Liver (tissue), 9 donors: ENCODE measurements around the gene NBPF1. TPM values are rescaled to one million over a fixed set of nuclear protein-coding genes. Genes with fewer than 3 reads are reported as not detected.
A peak's percentile ranks its signal among the peaks of the same experiment; 100 is the strongest.

Experiments used
- DNase-seq: peaks from one replicate; pipeline ENCODE4 v3.0.0-alpha.2; 2017; ENCODE audit warnings: low spot score
- H3K27ac ChIP-seq, 2 donors: one replicate each; pipeline ENCODE4 v1.7.0; 2013; ENCODE audit warnings: inconsistent platforms in 2 of 2, low read length in 2 of 2, control low read depth in 1 of 2, low read depth in 1 of 2, mild to moderate bottlenecking in 1 of 2
- H3K27me3 ChIP-seq, 4 donors: one replicate each; pipeline versions ENCODE4 v1.6.1 to v1.7.0; 2013; ENCODE audit warnings: low read length in 3 of 4, inconsistent platforms in 1 of 4, mild to moderate bottlenecking in 1 of 4, moderate library complexity in 1 of 4; ENCODE audit not compliant: control insufficient read depth in 4 of 4, insufficient read depth in 4 of 4
- H3K36me3 ChIP-seq, 4 donors: one replicate each; pipeline versions ENCODE4 v1.6.1 to v1.7.0; 2013; ENCODE audit warnings: low read length in 3 of 4, mild to moderate bottlenecking in 3 of 4, low read depth in 1 of 4, moderate library complexity in 1 of 4; ENCODE audit not compliant: control insufficient read depth in 4 of 4, insufficient read depth in 3 of 4
- H3K4me1 ChIP-seq, 4 donors: one replicate each; pipeline versions ENCODE4 v1.6.1 to v1.7.0; 2013; ENCODE audit warnings: low read length in 3 of 4, mild to moderate bottlenecking in 3 of 4, moderate library complexity in 1 of 4; ENCODE audit not compliant: control insufficient read depth in 4 of 4, insufficient read depth in 4 of 4
- H3K4me3 ChIP-seq, 3 donors: one replicate each; pipeline versions ENCODE4 v1.6.1 to v1.7.0; 2013; ENCODE audit warnings: low read length in 3 of 3, control low read depth in 1 of 3, low read depth in 1 of 3, mild to moderate bottlenecking in 1 of 3
- H3K9ac ChIP-seq, 2 donors: one replicate each; pipeline ENCODE4 v1.7.0; 2013; ENCODE audit warnings: low read length in 2 of 2, mild to moderate bottlenecking in 2 of 2, moderate library complexity in 2 of 2, control low read depth in 1 of 2, low read depth in 1 of 2
- H3K9me3 ChIP-seq, 4 donors: one replicate each; pipeline versions ENCODE4 v1.6.1 to v1.7.0; 2013; ENCODE audit warnings: low read length in 3 of 4; ENCODE audit not compliant: control insufficient read depth in 4 of 4
- ATF3 ChIP-seq: IDR thresholded peaks from 2 replicates; pipeline ENCODE4 v1.6.1; 2016; ENCODE audit warnings: antibody characterized with exemption
- CTCF ChIP-seq: fragments of 150-350 bp; IDR thresholded peaks from 2 replicates; pipeline ENCODE4 v1.5.1; 2017; ENCODE audit warnings: improper control_type of control experiment, low read depth, low read length; ENCODE audit not compliant: missing input control
- EGR1 ChIP-seq, 2 donors: IDR thresholded peaks; 2 replicates each; pipeline ENCODE4 v1.6.1; 2016 to 2018; ENCODE audit warnings: antibody characterized with exemption in 2 of 2, low read depth in 2 of 2
- FOXA1 ChIP-seq: IDR thresholded peaks from 2 replicates; pipeline ENCODE4 v1.6.1; 2016; ENCODE audit warnings: antibody characterized with exemption
- FOXA2 ChIP-seq: IDR thresholded peaks from 2 replicates; pipeline ENCODE4 v1.6.1; 2016; ENCODE audit warnings: antibody characterized with exemption
- GABPA ChIP-seq, 2 donors: IDR thresholded peaks in 1 of 2; conservative IDR thresholded peaks in 1 of 2; 2 replicates each; pipeline ENCODE4 v1.6.1; 2016; ENCODE audit warnings: antibody characterized with exemption in 2 of 2, mild to moderate bottlenecking in 1 of 2, moderate library complexity in 1 of 2
- HNF4A ChIP-seq, 2 donors: conservative IDR thresholded peaks; 2 replicates each; pipeline ENCODE4 v1.6.1; 2016; ENCODE audit warnings: antibody characterized with exemption in 2 of 2, mild to moderate bottlenecking in 2 of 2
- JUND ChIP-seq, 2 donors: IDR thresholded peaks; 2 replicates each; pipeline ENCODE4 v1.6.1; 2016; ENCODE audit warnings: antibody characterized with exemption in 2 of 2
- NR2F2 ChIP-seq: IDR thresholded peaks from 2 replicates; pipeline ENCODE4 v1.6.1; 2016; ENCODE audit warnings: antibody characterized with exemption
- RAD21 ChIP-seq, 2 donors: IDR thresholded peaks; 2 replicates each; pipeline ENCODE4 v1.6.1; 2016; ENCODE audit warnings: antibody characterized with exemption in 2 of 2, mild to moderate bottlenecking in 2 of 2
- RXRA ChIP-seq, 2 donors: IDR thresholded peaks; 2 replicates each; pipeline ENCODE4 v1.6.1; 2017 to 2018; ENCODE audit warnings: antibody characterized with exemption in 2 of 2, mild to moderate bottlenecking in 1 of 2
- TAF1 ChIP-seq: conservative IDR thresholded peaks from 2 replicates; pipeline ENCODE4 v1.6.1; 2016; ENCODE audit warnings: antibody characterized with exemption, mild to moderate bottlenecking
- YY1 ChIP-seq: IDR thresholded peaks from 2 replicates; pipeline ENCODE4 v1.6.1; 2016; ENCODE audit warnings: antibody characterized with exemption, mild to moderate bottlenecking
- WGBS: extraction: QIAGEN DNeasy Blood & Tissue Kit; methylation state at CpG from one replicate; pipeline ENCODE4 v1.1.7; 2013; 5-methylcytosine and 5-hydroxymethylcytosine counted together
- polyA plus RNA-seq, 2 donors: library from polyadenylated mRNA; stranded (reverse) in 1 of 2; unstranded in 1 of 2; fragments of 200-250 nt in 1 of 2; fragments of >200 nt in 1 of 2; fragmentation: Nextera tagmentation in 1 of 2; extraction: Ambion mirVana in 1 of 2; gene quantifications; one replicate each; pipeline versions ENCODE4 v1.2.1 to v1.2.3, GENCODE V29; 2013 to 2015
- total RNA-seq, 2 donors: library from RNA; depleted of rRNA; stranded (reverse); fragments of >200 nt; gene quantifications; one replicate each; pipeline ENCODE4 v1.2.3, GENCODE V29; 2014
- TF ChIP-seq, protein P1 (sequence below): IDR thresholded peaks from 2 replicates; pipeline ENCODE4 v1.6.1; 2016; ENCODE audit warnings: antibody characterized with exemption, mild to moderate bottlenecking
- TF ChIP-seq, protein P2 (sequence below): IDR thresholded peaks from 2 replicates; pipeline ENCODE4 v1.6.1; 2016; ENCODE audit warnings: antibody characterized with exemption
- TF ChIP-seq, protein P3 (sequence below): IDR thresholded peaks from 2 replicates; pipeline ENCODE4 v1.6.1; 2016; ENCODE audit warnings: antibody characterized with exemption
- donor health status: healthy.
- donor health status: healthy.
- donor health status: healthy.
- donor health status: healthy.
- donor health status: healthy.

NBPF1 gene
- total and polyA plus RNA-seq, 4 donors: 8.0 to 16.4 (median 10.8) TPM

DNA sequence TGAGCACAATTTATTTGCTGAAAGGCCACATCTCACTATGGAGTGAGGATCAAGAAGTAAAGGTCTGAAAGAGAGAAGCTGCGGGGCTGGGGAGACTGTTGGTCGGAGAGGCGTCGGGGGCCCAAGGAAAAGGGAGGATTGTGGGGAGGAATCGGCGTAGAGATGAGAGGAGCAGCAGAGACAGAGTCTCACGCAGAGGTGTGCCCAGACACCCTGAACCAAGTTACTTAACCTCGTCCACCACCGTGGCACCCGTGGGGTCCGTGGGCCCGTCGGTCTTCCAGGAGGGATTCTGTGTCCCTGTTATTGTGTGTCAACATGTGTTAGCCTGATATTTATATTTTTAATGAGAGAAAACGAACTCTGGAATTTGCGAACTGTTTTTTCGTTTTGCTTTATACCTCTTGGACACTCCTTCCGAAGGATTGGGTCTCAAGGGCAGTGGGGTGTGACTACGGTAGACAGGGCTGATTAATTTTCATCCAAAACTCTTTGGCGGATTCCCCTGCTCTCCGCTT, 3.8 kb upstream of the NBPF1 start:
- 91% methylated on average over 20 of the region's 20 CpGs for WGBS
- peak; percentile 56 for DNase-seq
- Histone ChIP-seq H3K9ac (no peak overlapping the region), H3K4me1 (peaks cover 3 to 19% (median 16%) of the 10 kb centered on the region in 4 donors), H3K36me3 (peaks cover 3 to 45% (median 25%) of the 10 kb centered on the region in 4 donors), H3K9me3 (no peaks in the 10 kb centered on the region), H3K4me3 (no peak overlapping the region), H3K27me3 (no peaks in the 10 kb centered on the region), H3K27ac (no peak overlapping the region)
- TF ChIP-seq FOXA1: no peak
- no peak for TF ChIP-seq EGR1 (IDR thresholded peaks at IDR 0.05; ENCODE audit: low read depth in 2 of 2)
- TF ChIP-seq JUND (IDR thresholded peaks at IDR 0.05): no peak
- TF ChIP-seq YY1: no peak
- TF ChIP-seq, protein P1, sequence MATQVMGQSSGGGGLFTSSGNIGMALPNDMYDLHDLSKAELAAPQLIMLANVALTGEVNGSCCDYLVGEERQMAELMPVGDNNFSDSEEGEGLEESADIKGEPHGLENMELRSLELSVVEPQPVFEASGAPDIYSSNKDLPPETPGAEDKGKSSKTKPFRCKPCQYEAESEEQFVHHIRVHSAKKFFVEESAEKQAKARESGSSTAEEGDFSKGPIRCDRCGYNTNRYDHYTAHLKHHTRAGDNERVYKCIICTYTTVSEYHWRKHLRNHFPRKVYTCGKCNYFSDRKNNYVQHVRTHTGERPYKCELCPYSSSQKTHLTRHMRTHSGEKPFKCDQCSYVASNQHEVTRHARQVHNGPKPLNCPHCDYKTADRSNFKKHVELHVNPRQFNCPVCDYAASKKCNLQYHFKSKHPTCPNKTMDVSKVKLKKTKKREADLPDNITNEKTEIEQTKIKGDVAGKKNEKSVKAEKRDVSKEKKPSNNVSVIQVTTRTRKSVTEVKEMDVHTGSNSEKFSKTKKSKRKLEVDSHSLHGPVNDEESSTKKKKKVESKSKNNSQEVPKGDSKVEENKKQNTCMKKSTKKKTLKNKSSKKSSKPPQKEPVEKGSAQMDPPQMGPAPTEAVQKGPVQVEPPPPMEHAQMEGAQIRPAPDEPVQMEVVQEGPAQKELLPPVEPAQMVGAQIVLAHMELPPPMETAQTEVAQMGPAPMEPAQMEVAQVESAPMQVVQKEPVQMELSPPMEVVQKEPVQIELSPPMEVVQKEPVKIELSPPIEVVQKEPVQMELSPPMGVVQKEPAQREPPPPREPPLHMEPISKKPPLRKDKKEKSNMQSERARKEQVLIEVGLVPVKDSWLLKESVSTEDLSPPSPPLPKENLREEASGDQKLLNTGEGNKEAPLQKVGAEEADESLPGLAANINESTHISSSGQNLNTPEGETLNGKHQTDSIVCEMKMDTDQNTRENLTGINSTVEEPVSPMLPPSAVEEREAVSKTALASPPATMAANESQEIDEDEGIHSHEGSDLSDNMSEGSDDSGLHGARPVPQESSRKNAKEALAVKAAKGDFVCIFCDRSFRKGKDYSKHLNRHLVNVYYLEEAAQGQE: no peak
- no peak for TF ChIP-seq TAF1
- TF ChIP-seq ATF3: no peak
- TF ChIP-seq RAD21 (IDR thresholded peaks at IDR 0.05): no peak
- TF ChIP-seq NR2F2: no peak
- no peak for TF ChIP-seq GABPA (IDR thresholded peaks at IDR 0.05 in 1 of 2, conservative IDR thresholded peaks at IDR 0.05 in 1 of 2)
- TF ChIP-seq HNF4A (conservative IDR thresholded peaks at IDR 0.05): no peak
- TF ChIP-seq RXRA (IDR thresholded peaks at IDR 0.05): no peak
- TF ChIP-seq, protein P2, sequence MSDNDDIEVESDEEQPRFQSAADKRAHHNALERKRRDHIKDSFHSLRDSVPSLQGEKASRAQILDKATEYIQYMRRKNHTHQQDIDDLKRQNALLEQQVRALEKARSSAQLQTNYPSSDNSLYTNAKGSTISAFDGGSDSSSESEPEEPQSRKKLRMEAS: no peak
- TF ChIP-seq, protein P3, sequence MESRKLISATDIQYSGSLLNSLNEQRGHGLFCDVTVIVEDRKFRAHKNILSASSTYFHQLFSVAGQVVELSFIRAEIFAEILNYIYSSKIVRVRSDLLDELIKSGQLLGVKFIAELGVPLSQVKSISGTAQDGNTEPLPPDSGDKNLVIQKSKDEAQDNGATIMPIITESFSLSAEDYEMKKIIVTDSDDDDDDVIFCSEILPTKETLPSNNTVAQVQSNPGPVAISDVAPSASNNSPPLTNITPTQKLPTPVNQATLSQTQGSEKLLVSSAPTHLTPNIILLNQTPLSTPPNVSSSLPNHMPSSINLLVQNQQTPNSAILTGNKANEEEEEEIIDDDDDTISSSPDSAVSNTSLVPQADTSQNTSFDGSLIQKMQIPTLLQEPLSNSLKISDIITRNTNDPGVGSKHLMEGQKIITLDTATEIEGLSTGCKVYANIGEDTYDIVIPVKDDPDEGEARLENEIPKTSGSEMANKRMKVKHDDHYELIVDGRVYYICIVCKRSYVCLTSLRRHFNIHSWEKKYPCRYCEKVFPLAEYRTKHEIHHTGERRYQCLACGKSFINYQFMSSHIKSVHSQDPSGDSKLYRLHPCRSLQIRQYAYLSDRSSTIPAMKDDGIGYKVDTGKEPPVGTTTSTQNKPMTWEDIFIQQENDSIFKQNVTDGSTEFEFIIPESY: no peak
- TF ChIP-seq FOXA2: no peak
- TF ChIP-seq CTCF: no peak
